ENCODE results near the gene CIRBP.

Gene CIRBP

GRCh38 chr19:1287354-1288225, 18.5 kb downstream of the CIRBP start:
- no peak for DNase-seq (ENCODE audit: extremely low spot score)
- CTCF ChIA-PET: no interaction called here
- no peak for TF ChIP-seq BHLHE40 (IDR thresholded peaks at IDR 0.05; ENCODE audit: borderline replicate concordance)
- no peak for TF ChIP-seq ZNF384 (IDR thresholded peaks at IDR 0.05)
- TF ChIP-seq NFRKB (IDR thresholded peaks at IDR 0.05): no peak
- no peak for TF ChIP-seq L3MBTL2 (conservative IDR thresholded peaks at IDR 0.05)
- no peak for TF ChIP-seq ELF4 (IDR thresholded peaks at IDR 0.05)
- no peak for TF ChIP-seq HDGF (IDR thresholded peaks at IDR 0.05; ENCODE audit: borderline replicate concordance)
- no peak for TF ChIP-seq FOXK2 (IDR thresholded peaks at IDR 0.05)
- POLR2A ChIA-PET: interaction anchor here (1.3 kb wide), 1 partner anchor 19 kb away, joined by 5 read pairs; no protein-coding TSS in a partner anchor

GRCh38 chr19:1288226-1288612, 19.1 kb downstream of the CIRBP start:
- POLR2A ChIA-PET: no interaction called here
- CTCF ChIA-PET: no interaction called here
- TF ChIP-seq FOXK2 (IDR thresholded peaks at IDR 0.05): no peak
- TF ChIP-seq LEF1 (IDR thresholded peaks at IDR 0.05; ENCODE audit: borderline replicate concordance): no peak
- TF ChIP-seq TARDBP (IDR thresholded peaks at IDR 0.05): no peak
- no peak for TF ChIP-seq SUZ12 (IDR thresholded peaks at IDR 0.05)
- no peak for TF ChIP-seq HDGF (IDR thresholded peaks at IDR 0.05; ENCODE audit: borderline replicate concordance)
- no peak for TF ChIP-seq SP1 (IDR thresholded peaks at IDR 0.05)
- no peak for TF ChIP-seq ELF4 (IDR thresholded peaks at IDR 0.05)
- no peak for TF ChIP-seq FOXM1 (IDR thresholded peaks at IDR 0.05; ENCODE audit: borderline replicate concordance)
- TF ChIP-seq FOXA1 (IDR thresholded peaks at IDR 0.05): no peak
- no peak for TF ChIP-seq CTBP1 (IDR thresholded peaks at IDR 0.05; ENCODE audit: borderline replicate concordance)
- no peak for TF ChIP-seq PKNOX1 (IDR thresholded peaks at IDR 0.05)
- TF ChIP-seq BHLHE40 (IDR thresholded peaks at IDR 0.05; ENCODE audit: borderline replicate concordance): no peak
- no peak for DNase-seq (ENCODE audit: extremely low spot score)

GRCh38 chr19:1288833-1289685, 19.9 kb downstream of the CIRBP start:
- CTCF ChIA-PET: no interaction called here
- no peak for DNase-seq (ENCODE audit: extremely low spot score)
- TF ChIP-seq SUZ12 (IDR thresholded peaks at IDR 0.05): no peak
- TF ChIP-seq FOXK2 (IDR thresholded peaks at IDR 0.05): no peak
- no peak for TF ChIP-seq LEF1 (IDR thresholded peaks at IDR 0.05; ENCODE audit: borderline replicate concordance)
- TF ChIP-seq SP1 (IDR thresholded peaks at IDR 0.05): no peak
- TF ChIP-seq NFRKB (IDR thresholded peaks at IDR 0.05): no peak
- TF ChIP-seq ZNF384 (IDR thresholded peaks at IDR 0.05): no peak
- no peak for TF ChIP-seq BHLHE40 (IDR thresholded peaks at IDR 0.05; ENCODE audit: borderline replicate concordance)
- no peak for TF ChIP-seq CTBP1 (IDR thresholded peaks at IDR 0.05; ENCODE audit: borderline replicate concordance)
- no peak for TF ChIP-seq PKNOX1 (IDR thresholded peaks at IDR 0.05)
- no peak for TF ChIP-seq L3MBTL2 (conservative IDR thresholded peaks at IDR 0.05)
- no peak for TF ChIP-seq TARDBP (IDR thresholded peaks at IDR 0.05)
- no peak for TF ChIP-seq ELF4 (IDR thresholded peaks at IDR 0.05)
- POLR2A ChIA-PET: no interaction called here

GRCh38 chr19:1289686-1290025, 20.5 kb downstream of the CIRBP start:
- CTCF ChIA-PET: no interaction called here
- no peak for DNase-seq (ENCODE audit: extremely low spot score)
- POLR2A ChIA-PET: no interaction called here
- TF ChIP-seq ELF4 (IDR thresholded peaks at IDR 0.05) (no peak), NFRKB (IDR thresholded peaks at IDR 0.05) (no peak), HDGF (IDR thresholded peaks at IDR 0.05; ENCODE audit: borderline replicate concordance) (no peak), SUZ12 (IDR thresholded peaks at IDR 0.05) (no peak), L3MBTL2 (conservative IDR thresholded peaks at IDR 0.05) (no peak), TARDBP (IDR thresholded peaks at IDR 0.05) (no peak)

- ChIA-PET CTCF (interaction anchor here (0.6 kb wide), 1 partner anchor 24 kb away, joined by 3 read pairs; no protein-coding TSS in a partner anchor), POLR2A (interaction anchor here (0.8 to 1.0 kb wide), 2 partner anchors 17 to 21 kb away, joined by 3 to 4 read pairs; no protein-coding TSS in a partner anchor)
These were observed 21.1 kb downstream of the CIRBP start for GRCh38 chr19:1290196-1290702.

More at GRCh38 chr19:1290196-1290702, 21.1 kb downstream of the CIRBP start:
- no peak for TF ChIP-seq HDGF (IDR thresholded peaks at IDR 0.05; ENCODE audit: borderline replicate concordance)
- no peak for TF ChIP-seq L3MBTL2 (conservative IDR thresholded peaks at IDR 0.05)
- TF ChIP-seq FOXA1 (IDR thresholded peaks at IDR 0.05): no peak
- TF ChIP-seq LEF1 (IDR thresholded peaks at IDR 0.05; ENCODE audit: borderline replicate concordance): no peak
- no peak for TF ChIP-seq TARDBP (IDR thresholded peaks at IDR 0.05)
- TF ChIP-seq SUZ12 (IDR thresholded peaks at IDR 0.05): no peak
- no peak for TF ChIP-seq PKNOX1 (IDR thresholded peaks at IDR 0.05)
- no peak for TF ChIP-seq SP1 (IDR thresholded peaks at IDR 0.05)
- DNase-seq (ENCODE audit: extremely low spot score): no peak

Measured in HEK293T (cell line).